Left colon (tissue), 2 donors: ENCODE data around the gene PROZ. TPM values are rescaled to one million over a fixed set of nuclear protein-coding genes. Genes with fewer than 3 reads are reported as not detected.
"Not testable (repeated sequence)": the region's sequence is repeated elsewhere in the genome, so short reads cannot be mapped to it uniquely, and the experiment has no call there.

Experiments used
- ATAC-seq: fragments of 200-7000 bp; cut with Tn5 transposase; one replicate; pipeline ENCODE4 v1.9.1; 2020; ENCODE audit warnings: mild to moderate bottlenecking, moderate library complexity
- DNase-seq, 2 donors: peaks; one replicate each; pipeline ENCODE4 v3.0.0-alpha.2; 2020
- intact Hi-C, 2 donors: fragments of 100-400 bp; cut with DNase I in 1 of 2; cut with micrococcal nuclease in 1 of 2; formaldehyde crosslinking; loops; one replicate each; pipeline versions ENCODE4 v1.11.2 to v1.14.0; 2022; cut with DNase I, micrococcal nuclease
- total RNA-seq, 2 donors: library from RNA; stranded (reverse); fragmentation: NEBNext Ultra II Directional; extraction: Animal tissue kit (Norgen Biotek cat#: 25700); gene quantifications; one replicate each; pipeline ENCODE4 v1.2.1, GENCODE V29; 2021
- donor health status: DM: no; HTN: no; CAD: no.
- donor health status: DM: yes; HTN: yes; CAD: no.

PROZ gene
- total RNA-seq, 2 donors from 2014 or later, result not detected

GRCh38 chr13:113151745-113152690 lies 6.4 kb upstream of the PROZ start:
- intact Hi-C loops, result no loop called here

GRCh38 chr13:113152691-113152983 lies 5.8 kb upstream of the PROZ start:
- ATAC-seq, result no peak
- intact Hi-C loops, result no loop called here
- no peak for DNase-seq

More at GRCh38 chr13:113151745-113152690, 6.4 kb upstream of the PROZ start:
- DNase-seq (no peak), ATAC-seq (no peak)

- DNase-seq (peak; percentile 59 to 64), ATAC-seq (peak; percentile 43)
- intact Hi-C loops, result no loop called here
These were observed 5.3 kb upstream of the PROZ start for GRCh38 chr13:113152984-113153809.

- DNase-seq (peak; percentile 79 to 84), ATAC-seq (peak; percentile 84)
- intact Hi-C loops, result no loop called here
These were observed 4.4 kb upstream of the PROZ start for GRCh38 chr13:113153810-113154748.

- intact Hi-C loops, result no loop called here
- DNase-seq (no peak), ATAC-seq (no peak)
These were observed 3.2 kb upstream of the PROZ start for GRCh38 chr13:113155201-113155600.

- no peak for DNase-seq
- no peak for ATAC-seq
- intact Hi-C loops, result no loop called here
These were observed 2.3 kb upstream of the PROZ start for GRCh38 chr13:113155982-113156655.

GRCh38 chr13:113157206-113157928 lies 1.1 kb upstream of the PROZ start:
- DNase-seq (no peak), ATAC-seq (no peak)
- intact Hi-C loops, result no loop called here

GRCh38 chr13:113158946-113159345 lies 498 bp downstream of the PROZ start:
- ATAC-seq (no peak), DNase-seq (no peak)
- intact Hi-C loops, result no loop called here

- intact Hi-C loops, result no loop called here
- DNase-seq, result no peak
- no peak for ATAC-seq
These were observed 1.3 kb downstream of the PROZ start for GRCh38 chr13:113159701-113160100.

- intact Hi-C loops, result no loop called here
- DNase-seq (no peak), ATAC-seq (no peak)
These were observed 2.5 kb downstream of the PROZ start for GRCh38 chr13:113160983-113161382.

- ATAC-seq, result no peak
- DNase-seq, result no peak
- intact Hi-C loops, result no loop called here
These were observed 3.0 kb downstream of the PROZ start for GRCh38 chr13:113161433-113161832.

- DNase-seq, ATAC-seq, intact Hi-C loops: not testable (repeated sequence)
These were observed 3.5 kb downstream of the PROZ start for GRCh38 chr13:113161975-113162374.

GRCh38 chr13:113162783-113163685 lies 4.6 kb downstream of the PROZ start:
- ATAC-seq, result no peak
- intact Hi-C loops, result no loop called here
- DNase-seq, result no peak

- intact Hi-C loops, result no loop called here
- ATAC-seq (no peak), DNase-seq (no peak)
These were observed 6.0 kb downstream of the PROZ start for GRCh38 chr13:113164492-113164891.

GRCh38 chr13:113166266-113166665 lies 7.8 kb downstream of the PROZ start:
- intact Hi-C loops, result no loop called here
- no peak for ATAC-seq
- DNase-seq, result no peak

GRCh38 chr13:113166681-113167080 lies 8.2 kb downstream of the PROZ start:
- intact Hi-C loops, result no loop called here
- DNase-seq (peak in 1 of 2 donors; percentile 53), ATAC-seq (peak; percentile 91)

- ATAC-seq, result peak; percentile 33
- intact Hi-C loops, result no loop called here
- DNase-seq, result no peak
These were observed 8.7 kb downstream of the PROZ start for GRCh38 chr13:113167155-113167554.
